ENCODE results near the gene CHAT. TPM values are rescaled to one million over a fixed set of nuclear protein-coding genes. Genes with fewer than 3 reads are reported as not detected.

Gene CHAT
- not detected in 2 replicates for total RNA-seq

GRCh38 chr10:49613882-49614241, at the start of gene CHAT:
Gene CHAT, plus strand, starts transcription at chr10:49614037. Its CDS starts 153 bp downstream, at chr10:49614190.

GRCh38 chr10:49610114-49610457, 3.8 kb upstream of the CHAT start, which contains the start of gene SLC18A3:
Gene SLC18A3, plus strand, starts transcription at chr10:49610310. Its CDS starts 431 bp downstream, at chr10:49610741.

DNA sequence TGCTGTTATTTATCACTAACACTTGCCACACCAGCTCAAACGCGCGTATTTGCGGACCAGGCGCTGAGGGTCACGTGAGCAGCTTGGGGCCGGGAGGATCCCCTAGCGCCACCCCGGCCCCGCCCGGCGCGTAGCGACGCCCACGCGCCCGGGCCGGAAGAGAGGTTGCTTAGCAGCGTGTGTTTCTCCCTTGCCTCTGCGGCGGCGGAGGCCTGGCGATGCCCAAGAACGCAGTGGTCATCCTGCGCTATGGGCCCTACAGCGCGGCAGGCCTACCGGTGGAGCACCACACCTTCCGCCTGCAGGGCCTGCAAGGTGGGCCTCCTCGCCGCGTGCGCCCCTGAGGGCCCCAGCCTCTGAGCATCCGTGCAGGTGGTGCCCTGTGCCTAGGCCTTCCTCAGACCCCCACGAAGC, 65.7 kb downstream of the CHAT start, which contains the start of gene C10orf53:
Gene C10orf53 (plus strand): TSS at position 172 of the 414 bp plus-strand sequence. CDS start 47 bp downstream, at position 219.

Other genes starting within 250 kb of the CHAT start
- gene DRGX, start 217.9 kb upstream of the CHAT start, total RNA-seq: not detected in 2 replicates
- 18.2 and 18.3 TPM in 2 replicates for gene ERCC6, start 74.9 kb upstream of the CHAT start, total RNA-seq
- gene SLC18A3, start 3.7 kb upstream of the CHAT start, total RNA-seq: not detected in 2 replicates
- not detected in 2 replicates for gene C10orf53, start 65.6 kb downstream of the CHAT start, total RNA-seq
- 0.25 TPM in 1 of 2 replicates, not detected in the other for gene OGDHL, start 148.3 kb downstream of the CHAT start, total RNA-seq